IMR-90 (cell line): ENCODE measurements around the gene ATP2B2. TPM values are rescaled to one million over a fixed set of nuclear protein-coding genes. Genes with fewer than 3 reads are reported as not detected.

ENCODE experiments used
- ATAC-seq: fragments of 200-7000 bp; cut with Tn5 transposase; 2 replicates; pipeline ENCODE4 v1.9.1; 2020; ENCODE audit warnings: low read depth, mild to moderate bottlenecking, moderate library complexity
- BruUV-seq: library from RNA; stranded (reverse); fragments of 400-500 nt; replicated peaks from 2 replicates; lab custom pipeline; 2021; lab: Mats Ljungman, UMichigan
- CTCF ChIA-PET: fragments of 300-600 bp; formaldehyde crosslinking; extraction: SDS; loops from one replicate; lab custom pipeline; 2021; ENCODE audit warnings: antibody characterized with exemption; lab: Yijun Ruan, JAX
- POLR2A ChIA-PET: fragments of 300-600 bp; sonication (Branson Sonifier 250); formaldehyde crosslinking; loops from one replicate; lab custom pipeline; 2022; ENCODE audit warnings: antibody characterized with exemption; ENCODE audit not compliant: unreplicated experiment; lab: Charles Lee
- DNase-seq: peaks from one replicate; pipeline ENCODE4 v3.0.0; 2013
- H2AFZ ChIP-seq: replicated peaks from 2 replicates; pipeline ENCODE3; 2013; ENCODE audit warnings: low read length, mild to moderate bottlenecking; ENCODE audit not compliant: poor library complexity
- H2AK5ac ChIP-seq: 2 replicates; pipeline ENCODE4 v1.6.1; 2013; ENCODE audit warnings: low read depth, low read length, inconsistent platforms
- H2AK9ac ChIP-seq: replicated peaks from 2 replicates; pipeline ENCODE3; 2013; ENCODE audit warnings: mild to moderate bottlenecking, low read depth, low read length, moderate library complexity; ENCODE audit not compliant: poor library complexity
- H2BK120ac ChIP-seq: 2 replicates; pipeline ENCODE4 v1.6.1; 2013; ENCODE audit warnings: low read depth, low read length, inconsistent platforms
- H2BK15ac ChIP-seq: 3 replicates; pipeline ENCODE4 v1.6.1; 2013; ENCODE audit warnings: low read depth, low read length, inconsistent platforms
- H2BK20ac ChIP-seq: 2 replicates; pipeline ENCODE4 v1.6.1; 2013; ENCODE audit warnings: low read depth, mild to moderate bottlenecking, inconsistent platforms, low read length, moderate library complexity
- H2BK5ac ChIP-seq: 2 replicates; pipeline ENCODE4 v1.6.1; 2013; ENCODE audit warnings: mild to moderate bottlenecking, low read depth, low read length, inconsistent platforms; ENCODE audit not compliant: poor library complexity, severe bottlenecking
- H3K14ac ChIP-seq: replicated peaks from 2 replicates; pipeline ENCODE4 v1.6.1; 2013; ENCODE audit warnings: low read depth, low read length, inconsistent platforms
- H3K18ac ChIP-seq: 2 replicates; pipeline ENCODE4 v1.6.1; 2013; ENCODE audit warnings: low read depth, low read length, control low read depth
- H3K23ac ChIP-seq: 2 replicates; pipeline ENCODE4 v1.6.1; 2013; ENCODE audit warnings: low read depth, low read length, inconsistent platforms
- H3K27ac ChIP-seq: 2 replicates; pipeline ENCODE4 v1.5.1; 2013; ENCODE audit warnings: mild to moderate bottlenecking, control low read depth, low read length; ENCODE audit not compliant: insufficient read depth
- H3K27me3 ChIP-seq: 2 replicates; pipeline ENCODE4 v1.6.1; 2013; ENCODE audit warnings: low read length; ENCODE audit not compliant: control insufficient read depth, insufficient read depth
- H3K36me3 ChIP-seq: 2 replicates; pipeline ENCODE4 v1.6.1; 2013; ENCODE audit warnings: low read length, mixed read lengths; ENCODE audit not compliant: control insufficient read depth, insufficient read depth
- H3K4ac ChIP-seq: 2 replicates; pipeline ENCODE4 v1.6.1; 2013; ENCODE audit warnings: low read depth, low read length, inconsistent platforms
- H3K4me1 ChIP-seq: 2 replicates; pipeline ENCODE4 v1.6.1; 2013; ENCODE audit warnings: low read length, mixed read lengths; ENCODE audit not compliant: control insufficient read depth, insufficient read depth
- H3K4me2 ChIP-seq: 2 replicates; pipeline ENCODE4 v1.6.1; 2013; ENCODE audit warnings: low read depth, mild to moderate bottlenecking, control low read depth, low read length, moderate library complexity
- H3K4me3 ChIP-seq: 2 replicates; pipeline ENCODE4 v1.5.1; 2013; ENCODE audit warnings: low read depth, mild to moderate bottlenecking, control low read depth, low read length, moderate library complexity; ENCODE audit not compliant: insufficient read depth
- H3K56ac ChIP-seq: 2 replicates; pipeline ENCODE4 v1.6.1; 2013; ENCODE audit warnings: low read length, inconsistent platforms; ENCODE audit not compliant: insufficient read depth; ENCODE audit errors: extremely low read depth
- H3K79me1 ChIP-seq, 2 experiments: 2 replicates each; pipeline ENCODE4 v1.6.1; 2013; ENCODE audit warnings: low read length in 2 of 2, inconsistent platforms in 1 of 2, low read depth in 1 of 2
- H3K9ac ChIP-seq: 2 replicates; pipeline ENCODE4 v1.6.1; 2013; ENCODE audit warnings: low read depth, low read length, control low read depth
- H3K9me1 ChIP-seq: 2 replicates; pipeline ENCODE4 v1.6.1; 2013; ENCODE audit warnings: low read length, inconsistent platforms; ENCODE audit not compliant: insufficient read depth
- H3K9me3 ChIP-seq: 2 replicates; pipeline ENCODE4 v1.6.1; 2013; ENCODE audit warnings: low read length; ENCODE audit not compliant: control insufficient read depth, insufficient read depth
- H4K20me1 ChIP-seq: 2 replicates; pipeline ENCODE4 v1.6.1; 2013; ENCODE audit warnings: low read length, inconsistent platforms; ENCODE audit not compliant: insufficient read depth
- H4K5ac ChIP-seq: 2 replicates; pipeline ENCODE4 v1.6.1; 2013; ENCODE audit warnings: mild to moderate bottlenecking, low read depth, low read length, control low read depth
- H4K8ac ChIP-seq, 2 experiments: 2 replicates each; pipeline ENCODE4 v1.6.1; 2013; ENCODE audit warnings: low read depth in 2 of 2, low read length in 2 of 2, control low read depth in 1 of 2, inconsistent platforms in 1 of 2
- H4K91ac ChIP-seq: 2 replicates; pipeline ENCODE4 v1.6.1; 2013; ENCODE audit warnings: low read depth, low read length, inconsistent platforms; ENCODE audit not compliant: insufficient read depth
- BHLHE40 ChIP-seq: fragments of 150-350 bp; IDR thresholded peaks from 2 replicates; pipeline ENCODE4 v1.6.1; 2016; ENCODE audit warnings: mild to moderate bottlenecking, low read depth, low read length
- CEBPB ChIP-seq: IDR thresholded peaks from 2 replicates; pipeline ENCODE4 v1.6.1; 2012; ENCODE audit warnings: low read depth, low read length, improper control_type of control experiment
- CTCF ChIP-seq: conservative IDR thresholded peaks from 2 replicates; pipeline ENCODE4 v1.5.1; 2012; ENCODE audit warnings: mild to moderate bottlenecking, low read depth, low read length, improper control_type of control experiment
- ELK1 ChIP-seq: fragments of 150-350 bp; IDR thresholded peaks from 2 replicates; pipeline ENCODE4 v1.6.1; 2016; ENCODE audit warnings: low read depth, mild to moderate bottlenecking, low read length, moderate library complexity, borderline replicate concordance
- FOS ChIP-seq: fragments of 150-350 bp; IDR thresholded peaks from 2 replicates; pipeline ENCODE4 v1.6.1; 2016; ENCODE audit warnings: low read depth, low read length
- MAFK ChIP-seq: IDR thresholded peaks from 2 replicates; pipeline ENCODE4 v1.6.1; 2012; ENCODE audit warnings: low read depth, low read length, improper control_type of control experiment
- MXI1 ChIP-seq: IDR thresholded peaks from 2 replicates; pipeline ENCODE4 v1.6.1; 2012; ENCODE audit warnings: low read depth, mild to moderate bottlenecking, low read length, moderate library complexity, borderline replicate concordance
- NFE2L2 ChIP-seq: fragments of 150-350 bp; IDR thresholded peaks from 2 replicates; pipeline ENCODE4 v1.6.1; 2016; ENCODE audit warnings: low read depth, mild to moderate bottlenecking, low read length
- POLR2A ChIP-seq: IDR thresholded peaks from 2 replicates; pipeline ENCODE4 v1.6.1; 2012; ENCODE audit warnings: mild to moderate bottlenecking, low read depth, low read length
- RAD21 ChIP-seq: IDR thresholded peaks from 2 replicates; pipeline ENCODE4 v1.6.1; 2012; ENCODE audit warnings: low read length, improper control_type of control experiment
- RCOR1 ChIP-seq: IDR thresholded peaks from 2 replicates; pipeline ENCODE4 v1.6.1; 2012; ENCODE audit warnings: mild to moderate bottlenecking, low read length, improper control_type of control experiment; ENCODE audit not compliant: insufficient replicate concordance
- RFX5 ChIP-seq: IDR thresholded peaks from 2 replicates; pipeline ENCODE4 v1.8.0; 2012; ENCODE audit warnings: low read depth, mild to moderate bottlenecking, low read length, moderate library complexity
- SMC3 ChIP-seq: fragments of 150-350 bp; IDR thresholded peaks from 2 replicates; pipeline ENCODE4 v1.6.1; 2016; ENCODE audit warnings: low read depth, mild to moderate bottlenecking, antibody characterized with exemption, low read length, moderate library complexity
- USF2 ChIP-seq: fragments of 150-350 bp; IDR thresholded peaks from 2 replicates; pipeline ENCODE4 v1.6.1; 2017; ENCODE audit warnings: mild to moderate bottlenecking, antibody characterized with exemption, low read length, low read depth
- whole genome bisulfite sequencing, 2 experiments: methylation state at CpG; one replicate each; pipeline versions ENCODE4 v1.1.5 to v1.1.7; 2013; ENCODE audit warnings: missing lambda C conversion rate in 2 of 2; ENCODE audit not compliant: insufficient read length in 1 of 2; ENCODE audit errors: extremely low coverage in 2 of 2; 5-methylcytosine and 5-hydroxymethylcytosine counted together
- dilution Hi-C: fragments of 300-500 bp; cut with HindIII; formaldehyde crosslinking; loops from one replicate; pipeline ENCODE4 v1.14.3; 2018; ENCODE audit warnings: low sequenced_read_pairs; ENCODE audit not compliant: unreplicated experiment
- in situ Hi-C: fragments of 300-500 bp; cut with MboI; formaldehyde crosslinking; loops from 3 replicates; pipeline ENCODE4 v1.14.3; 2019; ENCODE audit warnings: low sequenced_read_pairs, inconsistent platforms, mixed read lengths
- intact Hi-C: fragments of 100-400 bp; cut with micrococcal nuclease; formaldehyde crosslinking; loops from 2 replicates; pipeline ENCODE4 v1.10.0; 2022
- polyA plus RNA-seq, 3 experiments: library from polyadenylated mRNA; depleted of rRNA; stranded (reverse); fragments of >200 nt; gene quantifications; 2 replicates each; pipeline ENCODE4 v1.2.3, GENCODE V29; 2012; ENCODE audit warnings: low replicate concordance in 1 of 3
- total RNA-seq: library from RNA; depleted of rRNA; stranded (reverse); fragments of >200 nt; gene quantifications from 2 replicates; pipeline ENCODE4 v1.2.3, GENCODE V29; 2012

Gene ATP2B2
- total and polyA plus RNA-seq, 2 of the 4 experiments (the other 2 are of a cell fraction) = under 0.01 to 0.02 TPM

GRCh38 chr3:10382892-10383849 is 122.2 kb downstream of the ATP2B2 start:
- in situ Hi-C loops (no loop called here), intact Hi-C loops (no loop called here), dilution Hi-C loops (no loop called here)
- Histone ChIP-seq H4K20me1 (no peaks in the 10 kb centered on the region), H2AK9ac (no peak overlapping the region), H3K56ac (no peak overlapping the region), H3K9me3 (peaks cover 20% of the 10 kb centered on the region), H2BK15ac (no peak overlapping the region), H2BK120ac (no peak overlapping the region), H2AK5ac (no peak overlapping the region), H3K18ac (no peak overlapping the region), H4K5ac (no peak overlapping the region), H3K9ac (no peak overlapping the region), H3K9me1 (no peaks in the 10 kb centered on the region; the same call in 1 of the 2 replicates), H2AFZ (no peak overlapping the region), H3K27me3 (peaks cover 32% of the 10 kb centered on the region), H3K4me1 (no peaks in the 10 kb centered on the region), H4K8ac (no peak overlapping the region), H3K36me3 (no peaks in the 10 kb centered on the region), H3K4ac (no peak overlapping the region), H4K91ac (no peak overlapping the region), H3K4me3 (no peak overlapping the region), H2BK5ac (no peak overlapping the region), H3K4me2 (no peak overlapping the region), H3K23ac (no peak overlapping the region), H3K27ac (no peak overlapping the region), H2BK20ac (no peak overlapping the region), H3K14ac (no peak overlapping the region), H3K79me1 (no peaks in the 10 kb centered on the region)
- POLR2A ChIA-PET = no interaction called here
- DNase-seq = no peak
- ATAC-seq = no peak
- no TSS peak for BruUV-seq
- WGBS, 2 experiments = 29% methylated on average over 1 of the region's 4 CpGs; no CpG with 5 or more reads in 1 of the 2 experiments
- CTCF ChIA-PET = no interaction called here
- TF ChIP-seq ELK1 (no peak), USF2 (no peak), POLR2A (no peak), MAFK (no peak), FOS (no peak), RFX5 (no peak), CEBPB (no peak), RCOR1 (no peak), NFE2L2 (no peak), BHLHE40 (no peak), CTCF (no peak), RAD21 (no peak), MXI1 (no peak), SMC3 (no peak)
